Measurements from ENCODE around the gene CTXND1. TPM values are rescaled to one million over a fixed set of nuclear protein-coding genes. Genes with fewer than 3 reads are reported as not detected.

Gene CTXND1
- total RNA-seq, 1 donor from 2014 or later: not detected

DNA sequence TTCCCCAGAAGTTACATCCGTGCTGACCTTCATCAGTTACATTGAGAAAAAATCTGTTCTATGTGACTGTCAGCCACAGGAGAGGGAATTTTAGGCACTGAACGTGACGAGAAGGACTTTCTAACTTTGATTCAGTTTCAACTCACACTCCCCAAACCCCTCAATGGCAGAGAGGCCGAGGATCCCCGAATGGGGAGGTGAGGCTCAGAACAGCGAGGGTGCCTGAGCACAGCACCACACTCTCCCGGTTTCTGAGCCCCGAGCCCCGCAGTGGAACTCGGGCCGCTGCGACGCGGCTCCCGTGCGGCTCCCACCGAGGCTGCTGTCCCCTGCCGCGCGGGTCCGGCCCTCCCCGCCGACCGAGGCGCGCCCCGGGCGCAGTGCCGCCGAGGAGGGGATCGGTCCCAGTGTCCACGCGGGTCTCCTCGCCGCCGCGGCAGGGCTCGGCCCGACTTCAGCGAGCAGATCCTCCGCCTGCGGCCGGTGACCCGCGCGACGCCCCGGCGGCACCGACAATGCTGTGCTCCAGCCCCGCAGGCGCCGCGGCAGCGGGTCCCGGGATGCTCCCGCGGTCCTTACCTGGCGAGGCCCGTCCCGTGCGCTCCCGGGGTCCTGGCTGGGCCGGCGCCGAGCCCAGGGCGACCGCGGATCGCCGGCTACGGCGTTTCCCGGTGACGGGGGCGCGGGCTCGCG, 439 bp downstream of the CTXND1 start:
- FAIRE-seq: no peak
- DNase-seq (ENCODE audit: low read depth): no peak
- Histone ChIP-seq H3K36me3 (ENCODE audit: control insufficient read depth, insufficient read depth, low read length) (no peaks in the 10 kb centered on the region), H3K4me3 (ENCODE audit: low read depth, low read length) (no peak overlapping the region), H3K27me3 (ENCODE audit: control insufficient read depth, insufficient read depth, low read length) (peaks cover 23% of the 10 kb centered on the region)
- TF ChIP-seq, protein P1, sequence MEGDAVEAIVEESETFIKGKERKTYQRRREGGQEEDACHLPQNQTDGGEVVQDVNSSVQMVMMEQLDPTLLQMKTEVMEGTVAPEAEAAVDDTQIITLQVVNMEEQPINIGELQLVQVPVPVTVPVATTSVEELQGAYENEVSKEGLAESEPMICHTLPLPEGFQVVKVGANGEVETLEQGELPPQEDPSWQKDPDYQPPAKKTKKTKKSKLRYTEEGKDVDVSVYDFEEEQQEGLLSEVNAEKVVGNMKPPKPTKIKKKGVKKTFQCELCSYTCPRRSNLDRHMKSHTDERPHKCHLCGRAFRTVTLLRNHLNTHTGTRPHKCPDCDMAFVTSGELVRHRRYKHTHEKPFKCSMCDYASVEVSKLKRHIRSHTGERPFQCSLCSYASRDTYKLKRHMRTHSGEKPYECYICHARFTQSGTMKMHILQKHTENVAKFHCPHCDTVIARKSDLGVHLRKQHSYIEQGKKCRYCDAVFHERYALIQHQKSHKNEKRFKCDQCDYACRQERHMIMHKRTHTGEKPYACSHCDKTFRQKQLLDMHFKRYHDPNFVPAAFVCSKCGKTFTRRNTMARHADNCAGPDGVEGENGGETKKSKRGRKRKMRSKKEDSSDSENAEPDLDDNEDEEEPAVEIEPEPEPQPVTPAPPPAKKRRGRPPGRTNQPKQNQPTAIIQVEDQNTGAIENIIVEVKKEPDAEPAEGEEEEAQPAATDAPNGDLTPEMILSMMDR (IDR thresholded peaks at IDR 0.05; ENCODE audit: insufficient read depth, low read length, severe bottlenecking): no peak

GRCh38 chr15:80250614-80251427, 1.2 kb downstream of the CTXND1 start:
- TF ChIP-seq, protein P1 (IDR thresholded peaks at IDR 0.05; ENCODE audit: insufficient read depth, low read length, severe bottlenecking): no peak
- H3K4me3 ChIP-seq (ENCODE audit: low read depth, low read length): no peak overlapping the region
- no peaks in the 10 kb centered on the region for H3K36me3 ChIP-seq (ENCODE audit: control insufficient read depth, insufficient read depth, low read length)
- FAIRE-seq: no peak
- H3K27me3 ChIP-seq (ENCODE audit: control insufficient read depth, insufficient read depth, low read length): peaks cover 23% of the 10 kb centered on the region
- no peak for DNase-seq (ENCODE audit: low read depth)

- DNase-seq (ENCODE audit: low read depth): no peak
- TF ChIP-seq, protein P1 (IDR thresholded peaks at IDR 0.05; ENCODE audit: insufficient read depth, low read length, severe bottlenecking): no peak
- Histone ChIP-seq H3K27me3 (ENCODE audit: control insufficient read depth, insufficient read depth, low read length) (peaks cover 23% of the 10 kb centered on the region), H3K36me3 (ENCODE audit: control insufficient read depth, insufficient read depth, low read length) (no peaks in the 10 kb centered on the region), H3K4me3 (ENCODE audit: low read depth, low read length) (no peak overlapping the region)
- no peak for FAIRE-seq
These were observed 2.0 kb downstream of the CTXND1 start for GRCh38 chr15:80249973-80250372.

DNA sequence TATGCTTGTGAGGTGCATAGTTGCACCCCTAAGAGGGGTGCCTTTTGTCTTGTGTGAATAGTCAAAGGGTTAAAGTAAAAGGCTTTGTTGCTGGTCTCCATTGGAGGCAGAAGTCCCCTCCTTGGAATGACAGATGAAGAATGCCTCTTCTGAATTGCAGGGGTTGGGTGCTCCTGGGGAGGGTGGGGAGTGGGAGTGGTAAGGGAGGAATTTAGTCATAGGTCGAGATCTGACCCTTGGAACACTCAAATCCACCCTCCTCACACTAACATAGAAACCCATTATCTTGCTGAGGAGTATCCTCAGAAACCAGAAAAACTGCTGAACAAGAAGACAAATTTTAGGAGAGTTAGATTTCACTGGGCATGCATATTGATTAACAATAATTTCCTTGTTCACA, 4.7 kb downstream of the CTXND1 start:
- Histone ChIP-seq H3K27me3 (ENCODE audit: control insufficient read depth, insufficient read depth, low read length) (peaks cover 17% of the 10 kb centered on the region), H3K4me3 (ENCODE audit: low read depth, low read length) (no peak overlapping the region), H3K36me3 (ENCODE audit: control insufficient read depth, insufficient read depth, low read length) (no peaks in the 10 kb centered on the region)
- DNase-seq (ENCODE audit: low read depth) (no peak), FAIRE-seq (no peak)
- TF ChIP-seq, protein P1 (IDR thresholded peaks at IDR 0.05; ENCODE audit: insufficient read depth, low read length, severe bottlenecking): no peak

GRCh38 chr15:80246425-80246894, 5.6 kb downstream of the CTXND1 start:
- no peaks in the 10 kb centered on the region for H3K36me3 ChIP-seq (ENCODE audit: control insufficient read depth, insufficient read depth, low read length)
- peaks cover 13% of the 10 kb centered on the region for H3K27me3 ChIP-seq (ENCODE audit: control insufficient read depth, insufficient read depth, low read length)
- TF ChIP-seq, protein P1 (IDR thresholded peaks at IDR 0.05; ENCODE audit: insufficient read depth, low read length, severe bottlenecking): no peak
- DNase-seq (ENCODE audit: low read depth): no peak
- H3K4me3 ChIP-seq (ENCODE audit: low read depth, low read length): no peak overlapping the region
- FAIRE-seq: no peak

Data from bronchial epithelial cell (primary cell).